Lower leg skin (tissue), 3 donors: ENCODE measurements around the gene GOLIM4.

ENCODE experiments used
- POLR2A ChIP-seq, 2 donors: fragments of 450-650 bp; IDR thresholded peaks; one replicate each; pipeline ENCODE4 v1.6.1; 2016 to 2017; ENCODE audit warnings: antibody characterized with exemption in 2 of 2, mild to moderate bottlenecking in 1 of 2, moderate library complexity in 1 of 2
- TF ChIP-seq, protein P1 (sequence below), 3 donors: fragments of 450-650 bp; IDR thresholded peaks; one replicate each; pipeline ENCODE4 v1.5.1; 2016; ENCODE audit warnings: antibody characterized with exemption in 3 of 3, mild to moderate bottlenecking in 3 of 3, moderate library complexity in 2 of 3

DNA sequence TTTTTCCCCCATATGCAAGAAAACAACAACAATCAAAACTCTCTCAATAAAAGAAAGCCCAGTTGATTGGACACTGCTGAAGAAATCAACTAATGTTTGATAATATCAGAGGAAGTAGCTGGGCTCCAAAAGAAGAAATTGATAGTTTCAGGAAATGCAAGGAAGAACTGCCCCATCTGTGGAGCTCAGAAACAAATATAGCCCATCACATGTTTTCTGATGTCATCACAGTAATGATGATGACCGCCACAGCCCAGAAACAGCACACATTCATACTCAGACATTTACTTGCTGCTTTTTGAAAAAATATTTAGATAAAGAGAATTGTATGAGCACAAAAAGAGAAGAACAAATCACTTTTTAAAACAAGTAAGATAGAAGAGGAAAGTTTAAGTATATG is 67.6 kb downstream of the GOLIM4 start:
- TF ChIP-seq, protein P1, sequence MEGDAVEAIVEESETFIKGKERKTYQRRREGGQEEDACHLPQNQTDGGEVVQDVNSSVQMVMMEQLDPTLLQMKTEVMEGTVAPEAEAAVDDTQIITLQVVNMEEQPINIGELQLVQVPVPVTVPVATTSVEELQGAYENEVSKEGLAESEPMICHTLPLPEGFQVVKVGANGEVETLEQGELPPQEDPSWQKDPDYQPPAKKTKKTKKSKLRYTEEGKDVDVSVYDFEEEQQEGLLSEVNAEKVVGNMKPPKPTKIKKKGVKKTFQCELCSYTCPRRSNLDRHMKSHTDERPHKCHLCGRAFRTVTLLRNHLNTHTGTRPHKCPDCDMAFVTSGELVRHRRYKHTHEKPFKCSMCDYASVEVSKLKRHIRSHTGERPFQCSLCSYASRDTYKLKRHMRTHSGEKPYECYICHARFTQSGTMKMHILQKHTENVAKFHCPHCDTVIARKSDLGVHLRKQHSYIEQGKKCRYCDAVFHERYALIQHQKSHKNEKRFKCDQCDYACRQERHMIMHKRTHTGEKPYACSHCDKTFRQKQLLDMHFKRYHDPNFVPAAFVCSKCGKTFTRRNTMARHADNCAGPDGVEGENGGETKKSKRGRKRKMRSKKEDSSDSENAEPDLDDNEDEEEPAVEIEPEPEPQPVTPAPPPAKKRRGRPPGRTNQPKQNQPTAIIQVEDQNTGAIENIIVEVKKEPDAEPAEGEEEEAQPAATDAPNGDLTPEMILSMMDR (IDR thresholded peaks at IDR 0.05), result no peak
- TF ChIP-seq POLR2A (IDR thresholded peaks at IDR 0.05), result no peak
